Ishikawa (cell line): Measurements from ENCODE around the gene ADARB1.

ENCODE experiments used
- CEBPB ChIP-seq: IDR thresholded peaks from 2 replicates; pipeline ENCODE4 v1.6.1; 2012
- CREB1 ChIP-seq: IDR thresholded peaks from 2 replicates; pipeline ENCODE4 v1.6.1; 2012; ENCODE audit warnings: low read depth
- EGR1 ChIP-seq: IDR thresholded peaks from 2 replicates; pipeline ENCODE4 v1.6.1; 2012
- EP300 ChIP-seq: IDR thresholded peaks from 2 replicates; pipeline ENCODE4 v1.6.1; 2012; ENCODE audit warnings: borderline replicate concordance
- FOXM1 ChIP-seq: IDR thresholded peaks from 2 replicates; pipeline ENCODE4 v1.6.1; 2012; ENCODE audit warnings: low read depth, borderline replicate concordance
- NFIC ChIP-seq: IDR thresholded peaks from 2 replicates; pipeline ENCODE4 v1.6.1; 2012
- RAD21 ChIP-seq: IDR thresholded peaks from 2 replicates; pipeline ENCODE4 v1.6.1; 2012; ENCODE audit warnings: low read depth
- TAF1 ChIP-seq: IDR thresholded peaks from 2 replicates; pipeline ENCODE4 v1.6.1; 2012; ENCODE audit warnings: low read depth, mild to moderate bottlenecking
- TCF12 ChIP-seq: IDR thresholded peaks from 2 replicates; pipeline ENCODE4 v1.6.1; 2012; ENCODE audit warnings: low read depth
- TEAD4 ChIP-seq: IDR thresholded peaks from 2 replicates; pipeline ENCODE4 v1.6.1; 2012
- YY1 ChIP-seq: IDR thresholded peaks from 2 replicates; pipeline ENCODE4 v1.6.1; 2012; ENCODE audit warnings: low read depth
- ZBTB7A ChIP-seq: IDR thresholded peaks from 2 replicates; pipeline ENCODE4 v1.6.1; 2012; ENCODE audit warnings: low read depth
- TF ChIP-seq, protein P1 (sequence below): IDR thresholded peaks from 2 replicates; pipeline ENCODE4 v1.6.1; 2012
- TF ChIP-seq, protein P2 (sequence below): IDR thresholded peaks from 2 replicates; pipeline ENCODE4 v1.6.1; 2012; ENCODE audit warnings: low read depth, mild to moderate bottlenecking
- TF ChIP-seq, protein P3 (sequence below): IDR thresholded peaks from 2 replicates; pipeline ENCODE4 v1.6.1; 2012

The ADARB1 gene

DNA sequence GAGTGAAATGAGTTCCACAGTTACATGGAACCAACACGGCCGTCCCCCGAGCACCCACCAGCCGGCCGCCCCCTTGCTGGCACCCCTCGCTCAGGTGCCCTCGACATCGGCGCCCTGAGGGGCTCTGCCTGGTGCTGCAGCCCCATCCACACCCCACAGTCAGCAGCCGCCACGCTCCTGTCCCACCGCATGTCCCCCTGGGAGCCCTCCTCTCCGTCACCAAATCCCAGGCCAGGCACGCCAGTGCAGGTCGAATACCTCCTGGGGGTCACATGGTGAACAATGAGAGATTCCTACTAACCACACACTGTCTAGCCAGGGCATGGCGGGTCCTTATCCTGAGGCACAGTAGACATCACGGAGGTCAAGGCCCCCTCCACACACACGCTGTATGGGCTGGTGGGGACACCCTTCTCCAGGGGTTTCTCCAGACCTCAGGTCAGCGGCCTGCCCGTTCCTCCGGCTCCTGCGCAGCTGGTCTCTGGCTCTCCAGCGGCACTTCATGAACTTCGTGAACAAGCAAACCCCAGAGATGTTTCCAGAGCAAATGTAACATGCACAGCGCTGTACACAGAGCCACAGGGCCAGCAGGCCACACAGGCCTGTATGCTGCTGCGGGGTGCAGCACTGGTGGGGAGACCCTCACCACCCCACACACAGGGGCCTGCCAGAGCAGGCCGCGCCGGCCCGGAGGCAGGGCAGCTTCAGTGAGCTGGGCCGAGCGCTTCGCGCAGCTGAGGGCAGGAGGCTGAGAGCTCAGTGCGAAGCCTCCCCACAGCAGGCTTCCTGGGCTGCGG is 191.5 kb downstream of the ADARB1 start:
- no peak for TF ChIP-seq TAF1
- TF ChIP-seq, protein P1, sequence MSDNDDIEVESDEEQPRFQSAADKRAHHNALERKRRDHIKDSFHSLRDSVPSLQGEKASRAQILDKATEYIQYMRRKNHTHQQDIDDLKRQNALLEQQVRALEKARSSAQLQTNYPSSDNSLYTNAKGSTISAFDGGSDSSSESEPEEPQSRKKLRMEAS = no peak
- TF ChIP-seq NFIC = no peak
- TF ChIP-seq YY1 = no peak
- no peak for TF ChIP-seq EP300
- no peak for TF ChIP-seq TEAD4
- no peak for TF ChIP-seq FOXM1
- no peak for TF ChIP-seq TCF12
- no peak for TF ChIP-seq RAD21
- TF ChIP-seq, protein P2, sequence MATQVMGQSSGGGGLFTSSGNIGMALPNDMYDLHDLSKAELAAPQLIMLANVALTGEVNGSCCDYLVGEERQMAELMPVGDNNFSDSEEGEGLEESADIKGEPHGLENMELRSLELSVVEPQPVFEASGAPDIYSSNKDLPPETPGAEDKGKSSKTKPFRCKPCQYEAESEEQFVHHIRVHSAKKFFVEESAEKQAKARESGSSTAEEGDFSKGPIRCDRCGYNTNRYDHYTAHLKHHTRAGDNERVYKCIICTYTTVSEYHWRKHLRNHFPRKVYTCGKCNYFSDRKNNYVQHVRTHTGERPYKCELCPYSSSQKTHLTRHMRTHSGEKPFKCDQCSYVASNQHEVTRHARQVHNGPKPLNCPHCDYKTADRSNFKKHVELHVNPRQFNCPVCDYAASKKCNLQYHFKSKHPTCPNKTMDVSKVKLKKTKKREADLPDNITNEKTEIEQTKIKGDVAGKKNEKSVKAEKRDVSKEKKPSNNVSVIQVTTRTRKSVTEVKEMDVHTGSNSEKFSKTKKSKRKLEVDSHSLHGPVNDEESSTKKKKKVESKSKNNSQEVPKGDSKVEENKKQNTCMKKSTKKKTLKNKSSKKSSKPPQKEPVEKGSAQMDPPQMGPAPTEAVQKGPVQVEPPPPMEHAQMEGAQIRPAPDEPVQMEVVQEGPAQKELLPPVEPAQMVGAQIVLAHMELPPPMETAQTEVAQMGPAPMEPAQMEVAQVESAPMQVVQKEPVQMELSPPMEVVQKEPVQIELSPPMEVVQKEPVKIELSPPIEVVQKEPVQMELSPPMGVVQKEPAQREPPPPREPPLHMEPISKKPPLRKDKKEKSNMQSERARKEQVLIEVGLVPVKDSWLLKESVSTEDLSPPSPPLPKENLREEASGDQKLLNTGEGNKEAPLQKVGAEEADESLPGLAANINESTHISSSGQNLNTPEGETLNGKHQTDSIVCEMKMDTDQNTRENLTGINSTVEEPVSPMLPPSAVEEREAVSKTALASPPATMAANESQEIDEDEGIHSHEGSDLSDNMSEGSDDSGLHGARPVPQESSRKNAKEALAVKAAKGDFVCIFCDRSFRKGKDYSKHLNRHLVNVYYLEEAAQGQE = no peak
- no peak for TF ChIP-seq CREB1
- TF ChIP-seq, protein P3, sequence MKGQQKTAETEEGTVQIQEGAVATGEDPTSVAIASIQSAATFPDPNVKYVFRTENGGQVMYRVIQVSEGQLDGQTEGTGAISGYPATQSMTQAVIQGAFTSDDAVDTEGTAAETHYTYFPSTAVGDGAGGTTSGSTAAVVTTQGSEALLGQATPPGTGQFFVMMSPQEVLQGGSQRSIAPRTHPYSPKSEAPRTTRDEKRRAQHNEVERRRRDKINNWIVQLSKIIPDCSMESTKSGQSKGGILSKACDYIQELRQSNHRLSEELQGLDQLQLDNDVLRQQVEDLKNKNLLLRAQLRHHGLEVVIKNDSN = no peak
- no peak for TF ChIP-seq EGR1
- no peak for TF ChIP-seq ZBTB7A
- TF ChIP-seq CEBPB = no peak

- TF ChIP-seq CREB1 = no peak
- no peak for TF ChIP-seq ZBTB7A
- TF ChIP-seq, protein P1 = no peak
- TF ChIP-seq TEAD4 = no peak
- no peak for TF ChIP-seq FOXM1
- TF ChIP-seq RAD21 = no peak
- no peak for TF ChIP-seq EP300
- TF ChIP-seq EGR1 = no peak
- TF ChIP-seq, protein P3 = no peak
- no peak for TF ChIP-seq TCF12
- no peak for TF ChIP-seq CEBPB
- TF ChIP-seq TAF1 = no peak
- no peak for TF ChIP-seq YY1
- no peak for TF ChIP-seq NFIC
- TF ChIP-seq, protein P2 = no peak
Measured at GRCh38 chr21:45266518-45267389, 192.4 kb downstream of the ADARB1 start.

DNA sequence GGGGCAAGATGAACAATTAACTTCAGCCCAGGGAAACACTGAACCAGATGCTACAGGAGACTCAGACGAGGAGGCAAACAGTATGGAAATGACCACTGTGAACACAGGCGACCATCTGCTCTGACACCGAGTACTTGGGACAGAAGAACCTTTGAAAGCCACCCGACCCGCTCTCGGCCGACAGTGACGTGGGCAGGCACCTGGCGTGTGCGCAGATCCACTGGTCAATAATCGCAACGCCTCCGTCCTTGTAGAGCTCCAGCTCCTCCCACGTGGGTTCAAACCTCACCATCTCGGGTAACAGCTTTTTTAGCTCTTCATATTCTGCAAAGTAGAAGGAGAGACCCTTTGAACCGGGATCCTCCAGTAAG is 193.0 kb downstream of the ADARB1 start:
- TF ChIP-seq NFIC = no peak
- no peak for TF ChIP-seq EGR1
- no peak for TF ChIP-seq ZBTB7A
- TF ChIP-seq FOXM1 = no peak
- no peak for TF ChIP-seq TAF1
- no peak for TF ChIP-seq TEAD4
- no peak for TF ChIP-seq CEBPB
- TF ChIP-seq, protein P2 = no peak
- no peak for TF ChIP-seq EP300
- TF ChIP-seq, protein P3 = no peak
